TTC549 (cell line): ENCODE results near the gene GPATCH8.
"Not testable (repeated sequence)": the region's sequence is repeated elsewhere in the genome, so short reads cannot be mapped to it uniquely, and the experiment has no call there.

ENCODE experiments used
- FAIRE-seq: peaks from 2 replicates; lab custom pipeline; 2012; peaks lifted over from hg19 to GRCh38; lab: Jason Lieb, UNC

Gene GPATCH8

DNA sequence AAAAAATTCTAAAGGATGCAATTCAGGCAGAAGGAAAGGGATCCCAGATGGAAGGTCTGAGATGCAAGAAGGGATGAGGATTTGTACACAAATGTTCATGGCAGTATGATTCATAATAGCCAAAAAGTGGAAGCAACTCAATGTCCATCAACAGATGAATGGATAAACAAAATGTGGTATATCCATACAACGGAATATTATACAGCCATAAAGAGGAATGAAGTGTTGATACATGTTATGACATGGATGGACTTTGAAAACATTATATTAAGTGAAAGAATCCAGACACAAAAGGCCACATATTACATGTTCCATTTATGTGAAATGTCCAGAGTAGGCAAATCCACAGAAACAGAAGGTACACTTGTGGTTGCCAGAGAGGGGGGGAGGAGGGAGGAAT lies 23.9 kb upstream of the GPATCH8 start:
- FAIRE-seq = no peak

DNA sequence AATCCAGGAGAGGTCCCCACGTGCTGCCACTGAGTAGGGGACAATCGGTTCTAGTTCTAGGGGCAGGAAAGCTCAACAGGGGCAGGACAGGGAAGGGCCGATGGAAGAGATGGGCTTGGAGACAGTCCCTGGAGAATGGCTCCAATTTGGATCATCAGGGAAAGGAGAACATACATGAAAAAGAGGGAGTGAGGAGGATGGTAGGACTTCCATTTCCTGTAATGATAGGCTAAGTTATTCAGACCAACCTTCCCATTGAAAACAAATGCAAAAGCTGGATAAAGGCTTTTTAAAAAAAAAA lies 20.4 kb upstream of the GPATCH8 start:
- no peak for FAIRE-seq

DNA sequence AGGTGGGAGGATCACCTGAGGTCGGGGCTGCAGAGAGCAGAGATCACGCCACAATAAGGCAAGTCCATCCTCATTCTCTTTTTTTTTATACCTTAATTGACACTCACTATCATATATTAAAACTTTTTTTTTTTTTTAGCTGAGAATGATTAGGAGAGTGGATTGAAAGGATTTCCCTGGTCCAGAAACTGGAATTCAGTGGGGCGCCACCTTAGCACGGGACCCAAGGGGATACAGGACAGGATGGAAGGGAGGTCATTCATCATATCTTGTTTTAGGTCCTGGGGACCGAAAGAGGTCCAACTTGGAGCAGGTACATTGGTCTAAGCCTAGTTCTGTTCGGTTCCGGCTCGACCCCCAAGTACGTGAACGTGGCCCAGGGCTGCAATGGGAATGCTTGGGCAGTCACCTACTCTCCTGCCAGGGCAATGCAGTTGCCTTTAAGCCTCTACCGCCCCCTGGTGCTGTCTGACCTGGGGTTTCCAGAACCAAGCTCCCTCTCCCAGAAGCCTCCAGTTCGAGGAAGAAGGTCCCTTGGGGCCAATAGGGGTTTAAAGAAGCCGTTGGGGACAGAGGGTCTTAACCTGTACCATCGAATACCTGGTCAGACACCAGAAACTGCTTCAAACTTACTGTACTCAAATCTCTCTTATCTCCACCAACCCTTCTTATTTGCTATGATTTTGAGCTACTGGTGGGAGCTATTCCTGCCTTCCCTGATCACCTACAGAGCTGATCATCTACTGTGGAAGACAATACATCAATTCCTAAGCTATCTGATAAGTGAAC lies 19.9 kb upstream of the GPATCH8 start:
- FAIRE-seq = no peak

DNA sequence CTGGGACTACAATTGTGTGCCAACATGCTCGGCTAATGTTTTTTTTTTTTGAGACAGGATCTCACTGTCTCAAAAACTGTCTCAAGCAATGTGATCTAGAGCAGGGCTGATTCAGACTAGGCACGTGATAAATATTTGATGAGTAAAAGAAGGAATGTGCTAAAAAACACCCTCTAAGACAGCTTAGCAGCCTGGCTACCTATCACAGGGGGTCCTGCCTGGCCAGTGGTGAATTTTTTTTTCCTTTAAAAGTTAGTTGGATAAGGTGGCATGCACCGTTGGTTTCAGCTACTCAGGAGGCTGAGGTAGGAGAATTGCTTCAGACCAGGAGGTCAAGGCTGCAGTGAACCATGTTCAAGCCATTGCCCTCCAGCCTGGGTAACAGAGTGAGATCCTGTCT lies 14.8 kb upstream of the GPATCH8 start:
- FAIRE-seq = no peak

DNA sequence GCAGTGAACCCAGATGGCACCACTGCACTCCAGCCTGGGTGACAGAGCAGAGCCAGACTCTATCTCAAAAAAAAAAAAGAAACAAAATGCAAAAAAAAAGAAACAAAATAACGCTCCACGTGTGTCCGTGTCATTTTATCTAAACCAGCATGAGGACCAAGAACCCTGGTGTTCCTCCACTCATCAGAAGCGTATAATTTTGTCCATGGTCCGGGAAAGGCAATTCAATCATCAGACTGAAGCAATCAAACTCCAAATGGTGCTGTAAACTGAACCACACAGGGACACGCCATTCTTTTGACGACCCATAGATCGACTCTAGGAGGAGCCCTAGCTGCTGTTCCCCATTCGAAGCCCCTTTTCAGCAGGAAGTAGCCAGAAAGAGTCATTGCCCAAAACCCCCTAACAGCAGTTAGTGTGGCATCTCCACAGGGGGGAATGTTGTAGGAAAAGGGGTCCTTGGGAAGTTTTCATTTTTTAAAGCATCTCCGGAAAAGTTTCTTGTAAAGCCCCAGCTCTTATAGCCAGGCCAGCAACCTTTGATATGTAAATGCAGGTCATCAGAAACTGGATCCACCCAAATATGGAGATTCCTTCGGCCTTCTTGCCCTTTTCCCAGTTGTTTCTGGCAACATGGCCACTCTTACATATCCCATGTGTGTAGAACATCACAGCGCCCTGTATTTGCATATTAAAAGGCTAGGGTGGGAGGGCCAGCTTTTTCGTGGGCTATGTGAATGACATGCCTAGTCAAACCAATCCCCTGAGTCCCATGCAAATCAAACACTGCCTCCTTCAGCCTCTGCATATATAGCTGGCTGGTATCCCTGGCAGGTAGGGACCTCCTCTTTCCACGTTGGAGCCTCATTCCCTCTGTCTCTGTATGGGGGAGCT lies 8.3 kb upstream of the GPATCH8 start:
- FAIRE-seq = peak; percentile 72

DNA sequence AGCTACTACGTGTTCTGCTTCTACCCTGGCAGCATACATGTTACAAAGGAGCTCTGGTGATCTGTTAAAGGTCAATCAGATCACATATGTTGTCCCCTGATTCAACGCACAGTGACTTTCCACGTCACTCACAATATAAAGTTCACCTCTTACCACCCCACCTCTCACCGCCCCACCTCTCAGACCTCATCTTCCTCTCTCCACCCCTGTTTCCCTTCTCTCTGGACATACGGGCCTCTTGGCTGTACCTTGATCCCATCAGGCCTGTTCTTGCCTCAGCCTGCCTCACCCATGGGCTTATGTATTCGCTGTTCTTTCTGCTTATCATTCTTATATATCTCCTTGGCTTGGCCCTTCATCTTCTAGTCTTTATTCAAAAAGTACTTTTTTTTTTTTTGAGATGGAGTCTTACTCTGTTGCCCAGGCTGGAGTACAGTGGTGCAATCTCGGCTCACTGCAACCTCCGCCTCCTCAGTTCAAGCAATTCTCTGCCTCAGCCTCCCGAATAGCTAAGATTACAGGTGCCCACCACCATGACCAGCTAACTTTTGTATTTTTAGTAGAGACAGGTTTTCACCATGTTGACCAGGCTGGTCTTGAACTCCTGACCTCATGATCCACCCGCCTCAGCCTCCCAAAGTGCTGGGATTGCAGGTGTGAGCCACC lies 3.9 kb upstream of the GPATCH8 start:
- FAIRE-seq = not testable (repeated sequence)

DNA sequence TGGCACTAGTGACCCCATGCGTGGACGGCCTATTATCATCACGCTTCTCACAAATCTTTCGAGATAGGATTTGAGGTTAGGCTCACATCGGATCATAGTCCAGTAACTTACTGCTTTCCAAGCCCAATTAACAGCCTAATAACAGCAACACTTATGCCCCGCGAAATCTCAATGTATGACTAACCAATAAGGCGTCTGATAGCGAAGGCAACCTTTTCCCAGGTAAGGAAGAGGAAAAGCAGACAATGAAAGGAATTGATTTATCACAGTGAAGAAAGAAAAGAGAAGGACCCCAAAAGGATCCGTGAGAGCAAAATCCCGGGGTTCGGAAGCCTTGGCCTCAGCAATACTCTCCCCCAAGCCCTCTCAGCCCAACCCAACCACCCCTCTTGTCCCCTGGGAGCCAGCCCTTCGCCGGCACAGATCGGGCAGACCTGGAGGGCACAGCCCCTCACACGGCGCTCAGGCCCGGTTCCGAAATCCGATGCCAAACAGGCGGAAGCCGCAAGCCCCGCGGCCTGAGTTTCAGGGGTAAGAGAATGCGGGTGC lies 534 bp downstream of the GPATCH8 start:
- no peak for FAIRE-seq

DNA sequence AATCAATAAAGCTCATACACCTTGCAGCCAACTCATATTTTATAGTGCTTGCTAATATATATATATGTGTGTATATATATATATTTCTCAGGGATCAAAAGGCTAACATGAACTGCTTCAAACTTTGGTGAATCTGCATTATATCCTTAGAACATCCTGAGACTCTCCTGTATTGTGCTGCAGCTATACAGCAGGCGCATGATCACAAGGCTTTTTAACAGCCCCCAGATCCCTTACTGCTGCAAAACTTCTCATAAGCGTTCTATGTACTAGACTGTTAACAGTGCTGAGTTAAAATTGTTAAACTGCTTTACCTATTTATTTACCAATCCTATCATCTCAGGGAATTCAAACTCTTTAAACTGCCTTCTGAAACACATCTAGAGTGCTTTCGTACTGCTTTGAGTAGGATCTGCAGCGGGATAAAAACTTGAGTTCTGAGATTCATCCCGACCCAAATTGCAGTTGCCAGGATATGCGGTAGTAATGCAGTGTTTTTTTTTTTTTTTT lies 1.3 kb downstream of the GPATCH8 start:
- FAIRE-seq = no peak

DNA sequence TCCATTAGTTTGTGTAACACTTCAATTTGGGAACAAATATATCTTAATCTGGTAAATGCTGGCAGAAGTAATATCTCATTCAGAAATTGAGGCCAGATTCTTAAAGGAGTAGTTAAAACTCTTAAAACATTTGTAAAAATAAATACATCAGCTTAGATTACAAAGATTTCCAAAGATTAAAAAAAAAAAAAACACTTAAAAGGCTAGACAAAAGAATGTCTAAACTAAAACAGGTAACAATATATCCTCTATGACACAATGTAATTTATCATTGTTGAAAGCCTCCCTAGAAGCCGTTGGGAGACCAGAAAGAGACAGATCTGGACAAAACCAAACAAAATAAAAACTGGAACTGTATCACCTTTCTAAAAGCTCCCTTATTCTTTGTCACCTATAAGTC lies 3.5 kb downstream of the GPATCH8 start:
- FAIRE-seq = no peak

DNA sequence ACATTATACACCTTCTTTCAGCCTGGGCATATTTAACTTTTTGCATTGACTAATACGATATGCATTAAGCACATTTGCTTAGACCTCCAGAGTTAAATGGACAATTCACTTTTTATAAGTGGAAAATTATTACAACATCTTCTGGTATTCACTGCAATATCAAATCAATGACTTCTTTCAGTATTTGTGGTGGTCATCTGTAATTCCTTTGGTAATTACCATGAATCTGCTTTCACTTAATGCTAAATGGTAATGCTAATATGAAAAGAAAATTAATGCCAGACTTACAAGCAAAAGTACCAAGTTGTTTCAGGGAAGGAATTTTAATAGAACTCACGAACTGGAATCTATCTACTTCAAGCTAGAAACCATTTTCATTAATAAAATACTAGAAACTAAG lies 6.4 kb downstream of the GPATCH8 start:
- FAIRE-seq = no peak

DNA sequence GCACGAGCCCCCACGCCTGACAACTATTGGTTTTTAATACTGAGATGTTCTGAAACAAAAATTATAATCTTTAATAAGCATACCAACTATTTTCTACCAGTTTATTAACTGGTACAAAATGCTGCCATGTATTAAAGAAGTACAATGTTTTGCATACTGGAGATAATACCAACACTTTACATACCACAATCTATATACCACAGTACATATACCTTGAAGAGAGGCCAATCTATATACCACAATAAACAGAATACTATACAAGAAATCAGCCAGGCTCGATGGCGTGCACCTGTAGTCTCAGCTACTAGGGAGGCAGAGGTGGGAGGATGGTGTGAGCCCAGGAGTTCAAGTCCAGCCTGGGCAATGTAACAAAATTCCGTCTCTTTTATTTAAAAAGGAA lies 9.9 kb downstream of the GPATCH8 start:
- FAIRE-seq = no peak

DNA sequence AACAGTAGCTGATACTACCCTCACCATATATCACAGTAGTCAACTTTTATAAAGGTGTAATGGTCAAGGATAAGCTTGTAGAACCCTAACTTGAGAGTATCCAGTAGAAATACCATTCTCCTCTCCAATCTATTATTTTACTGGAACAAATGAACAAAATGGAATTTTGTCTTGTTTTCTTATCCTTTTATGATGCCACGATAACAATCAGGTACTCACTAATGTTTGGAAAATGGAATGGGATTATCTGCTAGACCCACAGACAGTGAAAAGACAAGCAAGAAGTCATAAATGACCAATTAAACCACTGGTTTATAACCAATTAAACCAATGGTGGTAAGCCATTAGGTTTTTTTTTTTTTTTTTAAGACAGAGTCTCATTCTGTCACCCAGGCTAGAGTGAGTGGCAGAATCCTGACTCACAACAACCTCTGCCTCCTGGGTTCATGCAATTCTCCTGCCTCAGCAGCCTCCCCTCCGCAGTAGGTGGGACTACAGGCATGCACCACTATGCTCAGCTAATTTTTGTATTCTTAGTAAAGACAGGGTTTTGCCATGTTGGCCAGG lies 10.4 kb downstream of the GPATCH8 start:
- no peak for FAIRE-seq

DNA sequence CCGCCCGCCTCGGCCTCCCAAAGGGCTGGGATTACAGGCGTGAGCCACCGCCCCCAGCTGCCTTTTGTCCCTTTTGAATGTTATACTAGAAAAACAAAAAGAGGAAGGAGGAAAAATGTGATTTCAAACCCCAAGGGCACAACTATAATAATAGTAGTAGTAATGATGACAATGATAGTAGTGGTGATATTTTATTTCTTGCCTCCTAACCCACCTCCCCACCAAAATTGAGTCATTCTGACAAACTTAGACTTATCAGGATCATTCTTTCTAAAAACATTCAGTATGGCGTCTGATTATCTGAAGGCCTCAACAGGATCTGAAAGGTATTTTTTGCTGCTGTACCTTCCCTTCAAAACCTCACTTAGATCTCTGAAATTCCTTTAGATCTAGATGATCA lies 13.6 kb downstream of the GPATCH8 start:
- no peak for FAIRE-seq

DNA sequence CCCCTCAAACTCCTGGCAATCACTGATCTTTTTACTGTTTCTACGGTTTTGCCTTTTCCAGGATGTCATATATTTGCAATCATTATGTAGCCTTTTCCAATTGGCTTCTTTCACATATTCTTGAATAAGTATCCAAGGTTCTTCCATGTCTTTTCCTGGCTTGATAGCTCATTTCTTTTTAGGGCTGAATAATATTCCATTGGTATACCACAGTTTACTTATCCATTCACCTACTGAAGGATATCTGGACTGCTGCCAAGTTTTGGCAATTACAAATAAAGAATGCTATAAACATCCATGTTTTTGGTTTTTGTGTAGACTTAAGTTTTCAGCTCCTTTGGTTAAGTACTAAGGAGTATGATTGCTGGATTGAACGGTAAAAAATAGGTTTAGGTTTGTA lies 16.0 kb downstream of the GPATCH8 start:
- no peak for FAIRE-seq

DNA sequence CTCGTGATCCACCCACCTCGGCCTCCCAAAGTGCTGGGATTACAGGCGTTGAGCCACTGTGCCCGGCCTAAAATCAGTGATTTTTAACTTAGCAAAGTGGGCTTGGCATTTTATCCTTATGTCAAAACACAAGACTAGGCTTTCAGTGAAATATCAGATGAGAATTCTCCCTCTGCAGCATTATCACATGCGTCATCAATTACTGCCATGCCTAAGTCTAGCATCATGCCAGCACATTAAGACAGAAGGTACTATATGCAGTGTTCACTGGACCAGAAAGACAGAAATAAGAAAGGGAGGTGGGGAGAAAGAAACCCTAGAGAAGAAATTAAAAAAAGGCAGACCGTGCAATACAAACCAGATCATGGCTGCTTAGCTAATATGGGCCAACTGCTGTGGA lies 29.8 kb downstream of the GPATCH8 start:
- FAIRE-seq = no peak

DNA sequence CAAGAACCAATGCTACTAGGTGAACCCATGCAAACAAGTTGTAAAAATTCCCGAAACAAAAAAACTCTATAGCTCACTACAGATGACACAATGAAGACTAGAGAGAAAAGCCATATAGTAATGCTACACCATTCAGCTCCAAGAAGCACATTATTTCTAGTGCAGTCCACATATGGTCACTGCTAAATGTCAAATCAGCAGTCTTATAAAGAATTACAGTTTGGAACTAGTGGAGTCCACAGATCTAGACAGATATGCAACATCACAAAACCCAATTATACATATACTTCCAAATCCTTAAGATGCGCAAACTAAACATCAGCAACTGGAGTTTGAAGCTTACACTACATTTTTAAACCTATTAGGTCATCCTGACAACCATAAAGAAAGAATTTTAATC lies 33.5 kb downstream of the GPATCH8 start:
- FAIRE-seq = no peak

DNA sequence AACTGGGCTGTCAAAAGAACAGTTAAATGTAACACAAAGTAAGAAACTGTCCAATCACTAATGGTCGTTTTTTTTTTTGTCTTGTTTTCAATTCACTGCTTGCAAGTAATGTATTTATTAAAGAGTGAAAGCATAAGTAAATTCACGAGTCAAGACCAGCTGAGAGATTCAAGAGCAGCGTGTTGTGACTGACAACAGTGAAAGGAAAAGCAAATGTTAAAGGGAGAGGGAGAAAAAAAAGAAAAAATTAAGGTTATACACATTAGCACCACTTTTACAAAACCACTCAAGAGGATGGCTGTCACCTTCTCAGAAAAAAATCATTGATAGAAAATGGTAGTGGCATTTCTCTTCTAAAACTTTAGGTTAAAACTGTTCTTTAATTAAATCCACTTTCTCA lies 36.1 kb downstream of the GPATCH8 start:
- FAIRE-seq = no peak

DNA sequence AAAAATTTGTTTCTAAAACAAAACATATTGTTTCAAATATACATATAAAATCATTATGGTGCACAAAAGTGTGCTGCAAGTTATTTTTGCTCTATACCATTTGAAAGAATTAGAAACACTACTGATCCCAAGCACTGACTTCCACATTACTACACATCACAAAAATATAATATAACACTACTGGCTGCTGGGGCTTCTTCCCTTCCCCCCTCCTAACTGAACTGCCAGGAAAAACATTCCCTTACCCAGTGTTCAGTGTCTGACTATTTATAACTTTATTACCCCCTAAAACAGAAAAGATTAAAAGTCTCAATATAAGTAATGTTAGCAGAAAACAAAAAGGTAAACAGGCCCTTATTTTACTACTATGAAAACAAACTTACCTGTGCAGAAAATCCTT lies 36.9 kb downstream of the GPATCH8 start:
- FAIRE-seq = no peak

DNA sequence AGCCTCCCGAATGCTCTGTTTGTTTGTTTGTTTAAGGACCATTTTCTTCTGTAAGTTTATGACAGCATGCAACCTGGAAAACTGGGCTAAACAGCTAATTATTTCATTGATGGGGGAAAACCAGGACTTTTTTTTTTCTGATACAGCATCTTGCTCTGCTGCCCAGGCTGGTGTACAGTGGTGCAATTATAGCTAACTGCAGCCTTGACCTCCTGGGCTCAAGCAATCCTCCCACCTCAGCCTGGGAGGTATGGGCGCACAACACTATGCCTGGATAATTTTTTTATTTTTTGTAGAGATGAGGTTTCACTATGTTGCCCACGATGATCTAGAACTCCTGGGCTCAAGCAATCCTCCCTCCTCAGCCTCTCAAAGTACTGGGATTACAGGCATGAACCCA lies 37.3 kb downstream of the GPATCH8 start:
- FAIRE-seq = no peak

DNA sequence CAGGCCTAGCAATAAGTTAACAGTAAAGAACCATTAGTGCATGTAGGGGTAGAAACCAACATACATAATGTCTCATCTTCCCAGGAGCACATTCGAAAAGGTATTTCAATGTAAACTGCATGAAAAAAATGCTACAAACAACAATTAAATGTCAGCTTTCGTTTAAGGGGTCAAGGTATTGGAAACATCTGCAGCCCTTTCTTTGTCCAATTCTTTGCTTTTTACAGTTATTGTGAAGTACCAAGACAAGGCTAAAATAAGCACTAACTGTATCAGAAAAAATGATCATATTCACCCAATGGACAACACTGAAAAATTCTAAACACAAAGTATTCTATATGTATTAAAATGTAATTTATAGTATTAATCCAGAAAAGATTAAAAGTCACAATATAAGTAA lies 37.9 kb downstream of the GPATCH8 start:
- no peak for FAIRE-seq

DNA sequence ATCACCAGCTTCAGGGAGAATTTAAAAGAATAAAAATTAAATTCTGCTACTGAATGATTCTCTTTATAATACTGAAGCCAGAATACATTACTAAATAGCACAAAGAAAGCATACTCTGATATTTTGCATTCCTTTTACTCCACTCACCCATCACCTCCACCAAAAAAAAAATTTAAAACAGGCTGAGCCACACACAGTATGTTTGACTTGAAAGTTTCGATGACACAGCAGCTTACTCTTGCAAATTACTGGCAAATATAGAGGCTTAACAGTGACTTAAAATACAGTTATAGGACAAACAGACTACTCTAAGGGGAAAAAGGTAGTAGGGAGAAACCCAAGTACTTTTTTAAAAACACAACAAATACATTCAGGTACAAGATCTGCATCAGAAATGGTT lies 39.2 kb downstream of the GPATCH8 start:
- no peak for FAIRE-seq

DNA sequence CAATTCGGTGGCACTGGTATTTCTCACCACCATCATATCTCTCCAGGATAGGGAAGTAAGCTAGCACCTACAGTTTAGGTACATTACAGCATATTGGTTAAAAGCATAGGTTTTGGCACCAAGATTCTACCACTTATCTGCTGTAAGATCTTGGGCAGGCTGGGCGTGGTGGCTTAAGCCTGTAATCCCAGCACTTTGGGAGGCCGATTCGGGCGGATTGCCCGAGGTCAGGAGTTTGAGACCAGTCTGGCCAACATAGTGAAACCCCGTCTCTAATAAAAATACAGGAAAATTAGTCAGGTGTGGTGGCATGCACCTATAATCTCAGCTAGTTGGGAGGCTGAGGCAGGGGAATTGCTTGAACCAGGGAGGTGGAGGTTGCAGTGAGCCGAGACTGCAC lies 51.4 kb downstream of the GPATCH8 start:
- no peak for FAIRE-seq
